CD4-positive, alpha-beta T cell treated with Interferon gamma for 1 hour (primary cell): ENCODE measurements around the gene ATP10D.
"Not testable (repeated sequence)": the region's sequence is repeated elsewhere in the genome, so short reads cannot be mapped to it uniquely, and the experiment has no call there.

Experiments used
- DNase-seq: peaks from one replicate; pipeline ENCODE4 v3.0.0-alpha.2; 2020

The ATP10D gene

GRCh38 chr4:47538111-47538824, 53.2 kb downstream of the ATP10D start:
- no peak for DNase-seq

GRCh38 chr4:47538825-47539154, 53.7 kb downstream of the ATP10D start:
- DNase-seq, result no peak

- not testable (repeated sequence) for DNase-seq
These were observed 57.6 kb downstream of the ATP10D start for GRCh38 chr4:47542640-47543039.

GRCh38 chr4:47543331-47543730, 58.3 kb downstream of the ATP10D start:
- no peak for DNase-seq

GRCh38 chr4:47550357-47550756, 65.3 kb downstream of the ATP10D start:
- not testable (repeated sequence) for DNase-seq

GRCh38 chr4:47550899-47551548, 65.9 kb downstream of the ATP10D start:
- no peak for DNase-seq

GRCh38 chr4:47551682-47552081, 66.6 kb downstream of the ATP10D start:
- DNase-seq, result no peak

GRCh38 chr4:47553329-47554125, 68.5 kb downstream of the ATP10D start:
- DNase-seq, result no peak

GRCh38 chr4:47555920-47556319, 70.8 kb downstream of the ATP10D start:
- not testable (repeated sequence) for DNase-seq

- no peak for DNase-seq
These were observed 72.2 kb downstream of the ATP10D start for GRCh38 chr4:47557255-47557654.

GRCh38 chr4:47560682-47561081, 75.6 kb downstream of the ATP10D start:
- DNase-seq, result no peak

- DNase-seq, result no peak
These were observed 76.3 kb downstream of the ATP10D start for GRCh38 chr4:47561331-47561730.

GRCh38 chr4:47562297-47562696, 77.2 kb downstream of the ATP10D start:
- DNase-seq, result no peak

- DNase-seq, result no peak
These were observed 81.5 kb downstream of the ATP10D start for GRCh38 chr4:47566566-47566965.

- no peak for DNase-seq
These were observed 81.9 kb downstream of the ATP10D start for GRCh38 chr4:47566969-47567368.

GRCh38 chr4:47567511-47567910, 82.4 kb downstream of the ATP10D start:
- DNase-seq, result no peak

GRCh38 chr4:47570816-47571215, 85.7 kb downstream of the ATP10D start:
- DNase-seq, result no peak

GRCh38 chr4:47572981-47573380, 87.9 kb downstream of the ATP10D start:
- no peak for DNase-seq

GRCh38 chr4:47577779-47578553, 92.9 kb downstream of the ATP10D start:
- no peak for DNase-seq

- DNase-seq, result no peak
These were observed 94.2 kb downstream of the ATP10D start for GRCh38 chr4:47579235-47579634.

GRCh38 chr4:47590325-47590724, 105.2 kb downstream of the ATP10D start:
- no peak for DNase-seq

GRCh38 chr4:47597696-47598095, 112.6 kb downstream of the ATP10D start:
- no peak for DNase-seq

- DNase-seq, result no peak
These were observed 113.2 kb downstream of the ATP10D start for GRCh38 chr4:47598320-47598719.
